Measurements from ENCODE around the gene GTF2H4.

The GTF2H4 gene

GRCh38 chr6:30932665-30933365 lies 24.8 kb downstream of the GTF2H4 start:
- H3K9ac ChIP-seq (ENCODE audit: low read depth in 1 of 2, low read length in 2 of 2) = no peak overlapping the region
- H3K27me3 ChIP-seq (ENCODE audit: control insufficient read depth in 1 of 2, insufficient read depth in 2 of 2, low read length in 2 of 2) = no peaks in the 10 kb centered on the region
- peaks cover 4 to 6% of the 10 kb centered on the region in 2 donors for H3K9me3 ChIP-seq (ENCODE audit: control insufficient read depth in 1 of 2, low read length in 2 of 2)
- H3K4me3 ChIP-seq (ENCODE audit: low read depth in 1 of 2, low read length in 2 of 2) = no peak overlapping the region
- peaks cover 7% of the 10 kb centered on the region in 2 donors for H3K4me1 ChIP-seq (ENCODE audit: control insufficient read depth in 1 of 2, insufficient read depth in 2 of 2, low read length in 2 of 2)
- H3K36me3 ChIP-seq (ENCODE audit: control insufficient read depth in 1 of 2, insufficient read depth in 2 of 2, low read length in 2 of 2) = no peaks in the 10 kb centered on the region
- no peak overlapping the region for H3K27ac ChIP-seq (ENCODE audit: low read depth, low read length)

DNA sequence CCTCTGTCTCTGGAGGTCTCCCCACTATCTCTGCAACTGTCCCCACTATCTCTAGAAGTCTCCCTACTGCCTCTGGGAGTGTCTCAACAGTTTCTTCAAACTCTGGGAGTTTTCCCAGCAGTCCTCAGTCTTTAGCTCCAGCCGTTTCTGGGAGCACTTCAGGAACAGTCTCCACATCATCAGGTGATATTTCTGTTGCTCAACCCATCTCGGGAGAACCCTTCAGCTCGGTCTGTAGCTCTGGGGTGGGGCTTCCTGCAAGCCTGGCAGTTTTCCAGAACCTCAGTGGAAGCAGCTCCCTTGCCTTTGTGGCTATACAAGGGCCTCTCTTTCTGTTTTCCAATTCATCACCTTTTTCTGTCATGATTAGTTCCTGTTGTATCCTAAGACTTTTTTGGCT lies 27.0 kb downstream of the GTF2H4 start:
- Histone ChIP-seq H3K27ac (ENCODE audit: low read depth, low read length) (no peak overlapping the region), H3K4me3 (ENCODE audit: low read depth in 1 of 2, low read length in 2 of 2) (no peak overlapping the region), H3K4me1 (ENCODE audit: control insufficient read depth in 1 of 2, insufficient read depth in 2 of 2, low read length in 2 of 2) (peaks cover 7 to 15% of the 10 kb centered on the region in 2 donors), H3K27me3 (ENCODE audit: control insufficient read depth in 1 of 2, insufficient read depth in 2 of 2, low read length in 2 of 2) (no peaks in the 10 kb centered on the region), H3K9me3 (ENCODE audit: control insufficient read depth in 1 of 2, low read length in 2 of 2) (no peaks in the 10 kb centered on the region), H3K9ac (ENCODE audit: low read depth in 1 of 2, low read length in 2 of 2) (no peak overlapping the region), H3K36me3 (ENCODE audit: control insufficient read depth in 1 of 2, insufficient read depth in 2 of 2, low read length in 2 of 2) (no peaks in the 10 kb centered on the region)

GRCh38 chr6:30937265-30937664 lies 29.3 kb downstream of the GTF2H4 start:
- Histone ChIP-seq H3K9ac (ENCODE audit: low read depth in 1 of 2, low read length in 2 of 2) (no peak overlapping the region), H3K4me1 (ENCODE audit: control insufficient read depth in 1 of 2, insufficient read depth in 2 of 2, low read length in 2 of 2) (peaks cover 9 to 17% of the 10 kb centered on the region in 2 donors), H3K9me3 (ENCODE audit: control insufficient read depth in 1 of 2, low read length in 2 of 2) (no peaks in the 10 kb centered on the region), H3K27ac (ENCODE audit: low read depth, low read length) (no peak overlapping the region), H3K36me3 (ENCODE audit: control insufficient read depth in 1 of 2, insufficient read depth in 2 of 2, low read length in 2 of 2) (no peaks in the 10 kb centered on the region), H3K4me3 (ENCODE audit: low read depth in 1 of 2, low read length in 2 of 2) (no peak overlapping the region), H3K27me3 (ENCODE audit: control insufficient read depth in 1 of 2, insufficient read depth in 2 of 2, low read length in 2 of 2) (peaks cover 3 to 4% of the 10 kb centered on the region in 2 donors)

GRCh38 chr6:30938730-30939129 lies 30.7 kb downstream of the GTF2H4 start:
- H3K4me3 ChIP-seq (ENCODE audit: low read depth in 1 of 2, low read length in 2 of 2) = no peak overlapping the region
- peaks cover 8 to 17% of the 10 kb centered on the region in 2 donors for H3K4me1 ChIP-seq (ENCODE audit: control insufficient read depth in 1 of 2, insufficient read depth in 2 of 2, low read length in 2 of 2)
- H3K9ac ChIP-seq (ENCODE audit: low read depth in 1 of 2, low read length in 2 of 2) = no peak overlapping the region

GRCh38 chr6:30939473-30939872 lies 31.5 kb downstream of the GTF2H4 start:
- Histone ChIP-seq H3K4me3 (ENCODE audit: low read depth in 1 of 2, low read length in 2 of 2) (no peak overlapping the region), H3K27ac (ENCODE audit: low read depth, low read length) (no peak overlapping the region), H3K4me1 (ENCODE audit: control insufficient read depth in 1 of 2, insufficient read depth in 2 of 2, low read length in 2 of 2) (peaks cover 8 to 17% of the 10 kb centered on the region in 2 donors)

More at GRCh38 chr6:30938730-30939129, 30.7 kb downstream of the GTF2H4 start:
- Histone ChIP-seq H3K27ac (ENCODE audit: low read depth, low read length) (no peak overlapping the region), H3K27me3 (ENCODE audit: control insufficient read depth in 1 of 2, insufficient read depth in 2 of 2, low read length in 2 of 2) (peaks cover 3 to 13% of the 10 kb centered on the region in 2 donors), H3K9me3 (ENCODE audit: control insufficient read depth in 1 of 2, low read length in 2 of 2) (no peaks in the 10 kb centered on the region), H3K36me3 (ENCODE audit: control insufficient read depth in 1 of 2, insufficient read depth in 2 of 2, low read length in 2 of 2) (no peaks in the 10 kb centered on the region)

GRCh38 chr6:30940361-30940986 lies 32.5 kb downstream of the GTF2H4 start, which contains the start of gene MUCL3:
Gene MUCL3, plus strand, starts transcription at chr6:30940973. Its CDS starts 27 bp downstream, at chr6:30941000.
- Histone ChIP-seq H3K4me1 (ENCODE audit: control insufficient read depth in 1 of 2, insufficient read depth in 2 of 2, low read length in 2 of 2) (peaks cover 8 to 17% of the 10 kb centered on the region in 2 donors), H3K9ac (ENCODE audit: low read depth in 1 of 2, low read length in 2 of 2) (no peak within 1 kb of the TSS), H3K9me3 (ENCODE audit: control insufficient read depth in 1 of 2, low read length in 2 of 2) (no peaks in the 10 kb centered on the region), H3K4me3 (ENCODE audit: low read depth in 1 of 2, low read length in 2 of 2) (no peak within 1 kb of the TSS), H3K36me3 (ENCODE audit: control insufficient read depth in 1 of 2, insufficient read depth in 2 of 2, low read length in 2 of 2) (no peaks in the 10 kb centered on the region), H3K27ac (ENCODE audit: low read depth, low read length) (no peak within 1 kb of the TSS), H3K27me3 (ENCODE audit: control insufficient read depth in 1 of 2, insufficient read depth in 2 of 2, low read length in 2 of 2) (peaks cover 3 to 13% of the 10 kb centered on the region in 2 donors)

More at GRCh38 chr6:30939473-30939872, 31.5 kb downstream of the GTF2H4 start:
- Histone ChIP-seq H3K9ac (ENCODE audit: low read depth in 1 of 2, low read length in 2 of 2) (no peak overlapping the region), H3K9me3 (ENCODE audit: control insufficient read depth in 1 of 2, low read length in 2 of 2) (no peaks in the 10 kb centered on the region), H3K36me3 (ENCODE audit: control insufficient read depth in 1 of 2, insufficient read depth in 2 of 2, low read length in 2 of 2) (no peaks in the 10 kb centered on the region), H3K27me3 (ENCODE audit: control insufficient read depth in 1 of 2, insufficient read depth in 2 of 2, low read length in 2 of 2) (peaks cover 3 to 13% of the 10 kb centered on the region in 2 donors)

GRCh38 chr6:30942338-30943060 lies 34.5 kb downstream of the GTF2H4 start:
- Histone ChIP-seq H3K27ac (ENCODE audit: low read depth, low read length) (no peak overlapping the region), H3K9me3 (ENCODE audit: control insufficient read depth in 1 of 2, low read length in 2 of 2) (no peaks in the 10 kb centered on the region), H3K4me1 (ENCODE audit: control insufficient read depth in 1 of 2, insufficient read depth in 2 of 2, low read length in 2 of 2) (peaks cover 8 to 17% of the 10 kb centered on the region in 2 donors), H3K36me3 (ENCODE audit: control insufficient read depth in 1 of 2, insufficient read depth in 2 of 2, low read length in 2 of 2) (no peaks in the 10 kb centered on the region), H3K9ac (ENCODE audit: low read depth in 1 of 2, low read length in 2 of 2) (no peak overlapping the region), H3K4me3 (ENCODE audit: low read depth in 1 of 2, low read length in 2 of 2) (no peak overlapping the region), H3K27me3 (ENCODE audit: control insufficient read depth in 1 of 2, insufficient read depth in 2 of 2, low read length in 2 of 2) (peaks cover 7 to 13% of the 10 kb centered on the region in 2 donors)

- Histone ChIP-seq H3K36me3 (ENCODE audit: control insufficient read depth in 1 of 2, insufficient read depth in 2 of 2, low read length in 2 of 2) (no peaks in the 10 kb centered on the region), H3K9ac (ENCODE audit: low read depth in 1 of 2, low read length in 2 of 2) (no peak overlapping the region), H3K4me1 (ENCODE audit: control insufficient read depth in 1 of 2, insufficient read depth in 2 of 2, low read length in 2 of 2) (peaks cover 8 to 21% of the 10 kb centered on the region in 2 donors), H3K9me3 (ENCODE audit: control insufficient read depth in 1 of 2, low read length in 2 of 2) (no peaks in the 10 kb centered on the region), H3K4me3 (ENCODE audit: low read depth in 1 of 2, low read length in 2 of 2) (no peak overlapping the region), H3K27ac (ENCODE audit: low read depth, low read length) (no peak overlapping the region), H3K27me3 (ENCODE audit: control insufficient read depth in 1 of 2, insufficient read depth in 2 of 2, low read length in 2 of 2) (peaks cover 7 to 13% of the 10 kb centered on the region in 2 donors)
Observed at GRCh38 chr6:30944051-30944450, 36.0 kb downstream of the GTF2H4 start.

DNA sequence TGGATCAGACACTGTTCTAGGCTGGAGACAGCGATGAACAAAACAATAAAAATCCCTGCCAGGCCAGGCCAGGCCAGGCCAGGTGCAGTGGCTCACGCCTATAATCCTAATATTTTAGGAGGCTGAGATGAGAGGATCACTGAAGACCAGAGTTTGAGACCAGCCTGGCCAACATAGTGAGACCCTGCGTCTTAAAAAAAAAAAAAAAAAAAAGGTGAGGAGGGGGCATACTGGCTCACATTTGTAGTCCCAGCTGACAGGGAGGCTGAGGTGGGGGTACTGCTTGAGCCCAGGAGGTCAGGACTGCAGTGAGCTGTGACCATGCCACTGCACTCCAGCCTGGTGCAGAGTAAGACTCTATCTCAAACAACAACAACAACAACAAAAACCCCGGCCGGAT lies 37.3 kb downstream of the GTF2H4 start:
- Histone ChIP-seq H3K9ac (ENCODE audit: low read depth in 1 of 2, low read length in 2 of 2) (no peak overlapping the region), H3K27ac (ENCODE audit: low read depth, low read length) (no peak overlapping the region), H3K9me3 (ENCODE audit: control insufficient read depth in 1 of 2, low read length in 2 of 2) (no peaks in the 10 kb centered on the region), H3K4me1 (ENCODE audit: control insufficient read depth in 1 of 2, insufficient read depth in 2 of 2, low read length in 2 of 2) (peaks cover 8 to 11% of the 10 kb centered on the region in 2 donors), H3K36me3 (ENCODE audit: control insufficient read depth in 1 of 2, insufficient read depth in 2 of 2, low read length in 2 of 2) (no peaks in the 10 kb centered on the region), H3K27me3 (ENCODE audit: control insufficient read depth in 1 of 2, insufficient read depth in 2 of 2, low read length in 2 of 2) (peaks cover 7 to 13% of the 10 kb centered on the region in 2 donors), H3K4me3 (ENCODE audit: low read depth in 1 of 2, low read length in 2 of 2) (no peak overlapping the region)

DNA sequence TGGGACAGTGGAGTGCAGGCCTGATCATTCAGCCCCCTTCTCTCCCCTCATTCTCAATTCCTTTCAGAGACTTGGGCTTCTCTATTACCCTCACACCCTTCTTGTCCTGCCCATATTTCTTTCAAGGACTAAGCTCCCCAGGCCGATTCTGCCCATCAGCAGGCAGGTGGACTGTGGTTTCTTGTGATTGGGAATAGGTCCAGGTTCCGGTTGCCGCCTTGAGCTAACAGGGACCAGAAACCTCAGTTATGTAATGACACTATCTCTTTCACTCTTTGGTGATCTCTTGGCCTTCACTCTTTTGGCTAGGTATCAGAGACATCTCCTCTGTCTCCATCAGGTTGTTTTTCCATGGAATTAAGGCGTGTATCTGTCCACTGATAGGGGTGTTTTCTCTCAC lies 39.2 kb downstream of the GTF2H4 start:
- Histone ChIP-seq H3K27me3 (ENCODE audit: control insufficient read depth in 1 of 2, insufficient read depth in 2 of 2, low read length in 2 of 2) (peaks cover 9 to 11% of the 10 kb centered on the region in 2 donors), H3K27ac (ENCODE audit: low read depth, low read length) (no peak overlapping the region), H3K9me3 (ENCODE audit: control insufficient read depth in 1 of 2, low read length in 2 of 2) (no peaks in the 10 kb centered on the region), H3K9ac (ENCODE audit: low read depth in 1 of 2, low read length in 2 of 2) (no peak overlapping the region), H3K4me1 (ENCODE audit: control insufficient read depth in 1 of 2, insufficient read depth in 2 of 2, low read length in 2 of 2) (peaks cover 5 to 7% of the 10 kb centered on the region in 2 donors), H3K36me3 (ENCODE audit: control insufficient read depth in 1 of 2, insufficient read depth in 2 of 2, low read length in 2 of 2) (no peaks in the 10 kb centered on the region), H3K4me3 (ENCODE audit: low read depth in 1 of 2, low read length in 2 of 2) (no peak overlapping the region)

Data from duodenal mucosa (tissue), 2 donors.